Activated CD8-positive, alpha-beta memory T cell treated with anti-CD3 and anti-CD28 coated beads, Interleukin-2, amount 50 U/mL, for 48 hours (primary cell): ENCODE data around the gene TIE1.

Experiments used
- DNase-seq: peaks from one replicate; pipeline ENCODE4 v3.0.0-alpha.2; 2020

TIE1 gene

DNA sequence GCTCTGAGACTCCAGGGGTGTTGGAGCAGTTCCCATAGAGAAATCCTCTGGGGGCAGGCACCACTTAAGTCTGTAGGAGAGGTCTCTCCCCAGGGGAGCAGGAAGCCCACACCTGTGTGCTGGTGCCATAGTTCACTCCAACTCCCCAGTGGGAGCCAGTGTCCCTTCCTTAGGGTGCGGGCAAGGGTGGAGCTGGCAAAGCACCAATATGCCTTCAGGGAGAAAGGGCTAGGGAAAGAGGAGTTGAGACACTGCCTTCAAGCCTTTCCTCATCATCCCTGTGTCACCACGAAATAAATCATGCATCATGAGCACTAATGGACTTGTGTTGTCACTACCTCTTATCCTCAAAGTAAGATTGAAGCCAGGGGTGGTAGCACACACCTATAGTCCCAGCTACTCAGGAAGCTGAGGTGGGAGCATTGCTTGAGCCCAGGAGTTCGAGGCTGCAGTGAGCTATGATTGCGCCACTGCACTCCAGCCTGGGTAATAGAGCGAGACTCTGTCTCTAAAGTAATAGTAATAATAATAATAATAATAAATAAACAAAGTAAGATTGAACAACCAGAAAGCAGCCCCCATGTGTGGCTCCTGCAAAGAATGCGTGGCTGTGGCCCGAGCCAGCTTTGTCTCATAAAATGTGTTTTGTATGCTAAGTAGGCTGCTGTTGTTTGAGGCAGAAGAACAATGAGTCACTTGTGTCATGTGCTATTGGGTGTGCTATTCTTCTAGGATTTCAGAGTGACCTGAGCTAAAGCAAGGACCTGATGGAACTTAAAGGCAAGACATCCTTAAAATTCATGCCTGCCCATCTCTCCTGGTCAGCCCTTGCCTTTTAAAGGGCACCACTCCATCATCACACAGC, 6.7 kb upstream of the TIE1 start:
- DNase-seq: no peak

DNA sequence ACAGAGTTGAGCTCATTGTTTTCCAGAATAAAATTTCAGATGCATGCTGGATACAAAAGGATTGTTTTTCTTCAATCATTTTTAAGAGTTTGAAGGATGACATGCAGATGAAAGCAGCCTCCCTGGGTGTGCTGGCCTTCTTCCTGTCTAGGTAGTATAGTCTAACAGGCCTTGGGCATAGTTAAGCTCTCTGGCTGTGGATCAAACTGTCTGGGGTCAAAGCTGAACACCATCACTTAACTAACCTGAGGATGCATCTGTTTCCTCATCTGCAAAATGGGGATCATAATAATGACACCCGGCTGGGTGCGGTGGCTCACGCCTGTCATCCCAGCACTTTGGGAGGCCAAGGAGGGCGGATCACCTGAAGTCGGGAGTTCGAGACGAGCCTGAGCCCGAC, 6.0 kb upstream of the TIE1 start:
- no peak for DNase-seq

DNA sequence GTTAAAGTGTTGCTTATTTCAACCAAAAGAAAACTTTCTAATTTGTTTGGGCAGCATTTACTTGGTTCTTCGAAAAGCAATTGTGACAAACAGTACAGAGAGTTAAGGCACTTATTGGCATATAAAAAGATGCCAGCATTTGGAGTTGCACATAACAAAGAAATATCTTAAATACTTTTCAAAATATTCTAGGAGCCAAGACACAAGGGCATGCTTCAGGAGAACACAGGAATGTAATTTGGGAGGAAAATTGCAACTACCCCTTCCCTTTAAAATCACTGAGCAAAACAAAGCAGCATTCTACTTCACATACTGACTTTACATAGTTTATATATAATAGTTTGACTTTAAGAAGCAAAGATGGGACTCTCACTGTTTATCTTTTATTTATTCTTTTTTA, 4.6 kb upstream of the TIE1 start:
- DNase-seq: no peak

DNA sequence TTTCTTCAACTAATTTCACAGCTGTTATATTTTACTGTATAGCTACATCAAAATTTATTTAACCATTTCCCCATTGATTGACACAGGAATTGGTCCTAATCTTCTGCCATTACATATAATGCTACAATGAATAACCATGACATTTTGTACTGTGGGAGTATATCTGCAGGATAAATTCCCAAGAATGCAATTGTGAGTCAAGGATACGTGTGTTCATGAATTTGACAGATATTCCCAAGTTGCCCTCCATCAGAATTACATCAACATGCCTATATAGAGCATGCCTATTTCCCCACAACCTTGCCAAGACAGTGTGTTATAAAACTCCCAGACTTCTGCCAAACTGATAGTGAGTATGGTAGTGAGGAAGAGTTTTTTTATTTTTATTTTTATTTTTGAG, 2.7 kb upstream of the TIE1 start:
- no peak for DNase-seq

DNA sequence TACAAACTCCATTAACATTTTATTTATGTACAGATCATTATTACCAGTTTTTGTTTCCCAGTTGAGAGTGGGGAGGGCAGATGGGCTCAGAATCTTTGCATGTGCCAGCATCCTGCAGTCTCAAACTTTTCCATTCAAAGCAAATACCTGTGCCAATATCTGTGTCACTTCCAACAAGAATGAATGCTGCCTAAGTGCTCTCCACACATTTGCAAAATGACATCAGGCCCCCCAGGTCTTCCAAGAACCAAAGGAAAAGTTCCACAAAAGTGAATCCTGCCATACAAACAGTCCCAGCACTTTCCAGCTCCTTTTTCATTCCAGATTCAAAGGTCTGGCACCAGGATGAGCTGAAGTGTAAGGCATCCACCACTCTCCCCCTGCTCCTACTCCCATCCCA, 1.7 kb upstream of the TIE1 start:
- no peak for DNase-seq

DNA sequence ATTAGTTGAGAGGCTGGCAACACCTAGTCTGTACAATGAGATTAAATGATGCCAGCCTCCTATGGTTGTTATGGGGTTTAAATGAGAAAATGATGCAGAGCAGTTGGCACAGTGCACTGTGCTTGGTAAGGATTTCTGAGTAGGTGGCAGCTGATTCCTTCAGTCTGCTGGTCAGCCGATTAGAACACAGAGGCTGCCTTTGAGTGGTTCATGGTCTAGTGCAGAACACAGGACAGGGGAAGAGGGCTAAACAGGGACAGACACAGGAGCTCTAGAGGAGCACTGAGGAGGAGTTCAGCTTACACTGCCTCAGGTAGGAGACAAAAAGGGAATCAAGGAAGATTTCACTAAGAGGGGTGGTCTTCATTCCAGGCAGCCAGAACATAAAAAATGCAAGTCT, 1.4 kb downstream of the TIE1 start:
- no peak for DNase-seq

DNA sequence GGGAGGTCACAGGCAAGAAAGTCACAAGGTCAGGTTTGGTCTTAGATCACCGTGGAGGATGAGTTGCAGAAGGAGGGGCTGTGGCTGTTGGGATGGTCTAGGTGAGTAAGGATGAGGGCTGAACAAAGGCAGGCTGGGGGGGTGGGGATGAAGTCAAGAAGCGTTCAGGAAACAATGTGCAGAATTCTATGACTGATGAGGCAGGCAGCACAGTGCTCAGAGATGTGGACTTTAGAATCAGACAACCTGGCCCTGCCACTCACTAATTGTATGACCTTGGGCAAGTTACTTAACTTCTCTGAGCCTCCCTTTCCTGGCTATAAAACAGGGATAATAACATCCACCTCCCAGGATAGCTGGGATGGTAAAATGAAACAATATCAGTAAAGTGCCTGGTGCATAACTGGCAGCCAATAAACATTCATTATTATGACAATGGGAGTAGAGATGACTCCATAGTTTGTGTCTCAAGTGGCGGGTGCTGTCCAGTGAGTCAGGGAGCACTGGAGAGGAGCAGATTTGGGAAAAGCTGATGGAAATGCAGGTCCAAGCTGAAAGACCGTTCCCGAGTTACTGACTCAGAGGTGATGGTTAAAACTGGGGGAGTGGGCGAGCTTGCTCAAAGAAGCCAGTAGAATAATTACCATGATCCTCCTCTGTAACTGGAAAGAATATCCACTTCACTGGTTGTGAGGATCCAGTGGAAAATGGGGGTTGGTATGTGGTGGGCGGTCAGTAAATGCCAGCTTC, 2.1 kb downstream of the TIE1 start:
- no peak for DNase-seq

DNA sequence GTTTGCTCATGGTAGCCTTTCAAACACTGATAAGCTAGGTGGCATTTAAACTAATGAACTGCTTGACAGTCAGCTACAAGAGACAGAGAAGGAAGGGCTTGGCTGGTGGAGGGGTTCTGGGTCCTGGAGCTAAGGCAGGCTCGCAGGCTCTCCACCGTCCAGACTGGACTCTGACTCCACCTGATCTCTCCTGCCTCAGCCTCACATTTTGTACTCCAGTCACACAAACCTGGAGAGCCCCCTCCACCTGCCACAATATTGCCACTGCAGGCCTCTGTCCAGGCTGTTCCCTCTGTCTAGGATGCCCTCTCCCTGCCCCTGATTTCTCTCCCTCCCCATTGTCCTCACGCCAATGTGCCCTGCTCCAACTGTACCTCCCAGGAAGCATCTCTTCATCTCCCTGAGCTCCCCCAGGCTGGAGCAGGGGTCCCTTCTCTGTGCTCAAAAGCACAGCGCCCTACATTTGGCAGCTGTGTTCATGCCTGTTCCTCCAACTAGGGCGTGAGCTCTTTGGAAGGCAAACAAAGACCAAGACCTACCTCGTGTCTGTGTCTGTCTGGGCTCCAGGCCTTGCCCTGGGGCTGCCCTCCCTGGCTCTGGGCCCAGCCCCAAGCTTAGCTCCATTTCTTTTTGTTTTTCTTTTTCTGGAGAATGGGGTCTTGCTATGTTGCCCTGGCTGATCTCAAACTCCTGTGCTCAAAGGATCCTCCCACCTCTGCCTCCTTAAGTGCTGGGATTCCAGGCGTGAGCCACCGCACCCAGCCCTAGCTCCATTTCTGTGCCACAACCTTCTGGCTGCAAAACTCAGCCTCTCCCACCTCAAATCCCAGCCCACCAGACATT, 2.9 kb downstream of the TIE1 start:
- no peak for DNase-seq

DNA sequence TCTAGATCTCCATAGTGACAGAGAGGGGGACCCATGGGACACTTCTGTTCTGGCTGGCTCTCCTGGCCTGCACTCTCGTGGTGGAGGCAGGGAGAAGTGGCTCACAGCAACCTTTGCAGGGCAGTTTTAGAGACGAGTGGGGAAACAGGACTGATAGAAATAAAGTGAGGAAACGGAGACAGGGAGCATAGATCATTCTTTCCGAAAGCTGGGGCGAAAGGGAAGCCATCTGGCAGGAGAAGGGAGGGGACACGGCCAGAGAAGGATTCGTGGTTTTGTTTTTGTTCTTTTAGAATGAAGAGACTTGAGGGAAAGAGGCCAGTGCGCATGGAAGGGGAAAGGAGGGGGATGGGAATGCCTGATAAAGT, 3.5 kb downstream of the TIE1 start:
- no peak for DNase-seq

DNA sequence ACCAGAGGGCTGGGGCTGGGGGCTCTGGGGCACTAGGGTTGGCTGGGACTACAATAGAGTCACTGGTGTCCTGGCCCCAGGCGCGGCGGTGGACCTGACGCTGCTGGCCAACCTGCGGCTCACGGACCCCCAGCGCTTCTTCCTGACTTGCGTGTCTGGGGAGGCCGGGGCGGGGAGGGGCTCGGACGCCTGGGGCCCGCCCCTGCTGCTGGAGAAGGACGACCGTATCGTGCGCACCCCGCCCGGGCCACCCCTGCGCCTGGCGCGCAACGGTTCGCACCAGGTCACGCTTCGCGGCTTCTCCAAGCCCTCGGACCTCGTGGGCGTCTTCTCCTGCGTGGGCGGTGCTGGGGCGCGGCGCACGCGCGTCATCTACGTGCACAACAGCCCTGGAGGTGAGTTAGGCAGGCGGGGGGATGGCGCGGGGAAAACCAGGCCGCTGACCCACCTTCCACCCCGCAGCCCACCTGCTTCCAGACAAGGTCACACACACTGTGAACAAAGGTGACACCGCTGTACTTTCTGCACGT, 4.1 kb downstream of the TIE1 start:
- no peak for DNase-seq

DNA sequence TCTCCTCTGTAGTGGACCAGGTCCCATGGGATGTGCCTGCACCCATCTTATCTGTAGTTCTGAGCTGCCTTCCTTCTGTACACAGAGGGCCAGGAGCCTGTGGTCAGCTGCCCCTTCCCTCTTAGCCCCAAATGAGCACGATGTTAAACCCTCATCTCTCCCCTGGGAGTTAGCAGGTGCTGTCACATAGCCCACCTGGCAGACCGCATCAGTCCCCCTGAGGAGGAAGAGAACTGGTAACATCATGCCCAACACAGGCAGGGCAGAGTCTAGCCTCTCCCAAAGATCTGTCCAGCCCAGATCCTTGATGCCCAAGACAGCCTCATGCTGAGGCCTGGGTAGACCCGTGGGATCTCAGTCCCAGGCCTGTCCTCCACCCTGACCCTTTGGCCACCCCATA, 4.7 kb downstream of the TIE1 start:
- no peak for DNase-seq

DNA sequence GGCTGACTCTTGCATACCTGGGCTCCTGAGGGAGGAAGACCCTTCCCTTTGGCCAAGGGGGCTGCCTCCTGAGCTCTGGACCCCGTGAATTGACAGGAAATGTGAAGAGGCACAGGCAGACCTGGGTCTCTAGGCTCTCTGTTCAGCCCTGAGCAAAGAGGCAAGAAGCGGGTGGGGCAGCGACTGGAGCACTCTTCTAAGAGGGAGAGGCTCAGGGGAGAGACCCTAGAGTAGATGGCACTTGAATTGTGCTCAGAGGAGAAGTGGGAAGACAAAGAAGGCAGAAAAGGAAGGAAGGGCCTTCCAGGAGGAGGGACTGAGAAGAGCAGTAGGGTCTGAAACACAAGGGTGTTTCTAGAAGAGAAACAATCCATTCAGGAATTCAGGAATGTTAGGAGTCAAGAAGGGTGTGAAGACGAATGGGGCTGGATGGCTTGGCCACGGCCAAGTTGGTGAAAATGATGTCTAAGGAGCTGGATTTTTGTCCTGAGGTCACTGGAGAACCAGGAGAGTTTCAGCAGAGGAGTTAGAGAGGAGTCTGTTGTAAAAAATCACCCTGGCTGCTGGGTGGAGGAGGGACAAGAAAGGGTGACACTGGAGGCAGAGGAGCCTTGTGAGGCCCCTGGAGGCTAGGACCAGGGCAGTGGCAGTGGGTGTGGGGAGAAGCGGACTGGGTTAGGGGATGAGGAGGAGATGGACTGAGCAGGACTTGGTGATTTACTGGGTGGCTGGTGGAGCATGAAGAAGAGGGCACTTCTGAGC, 5.3 kb downstream of the TIE1 start:
- DNase-seq: no peak

DNA sequence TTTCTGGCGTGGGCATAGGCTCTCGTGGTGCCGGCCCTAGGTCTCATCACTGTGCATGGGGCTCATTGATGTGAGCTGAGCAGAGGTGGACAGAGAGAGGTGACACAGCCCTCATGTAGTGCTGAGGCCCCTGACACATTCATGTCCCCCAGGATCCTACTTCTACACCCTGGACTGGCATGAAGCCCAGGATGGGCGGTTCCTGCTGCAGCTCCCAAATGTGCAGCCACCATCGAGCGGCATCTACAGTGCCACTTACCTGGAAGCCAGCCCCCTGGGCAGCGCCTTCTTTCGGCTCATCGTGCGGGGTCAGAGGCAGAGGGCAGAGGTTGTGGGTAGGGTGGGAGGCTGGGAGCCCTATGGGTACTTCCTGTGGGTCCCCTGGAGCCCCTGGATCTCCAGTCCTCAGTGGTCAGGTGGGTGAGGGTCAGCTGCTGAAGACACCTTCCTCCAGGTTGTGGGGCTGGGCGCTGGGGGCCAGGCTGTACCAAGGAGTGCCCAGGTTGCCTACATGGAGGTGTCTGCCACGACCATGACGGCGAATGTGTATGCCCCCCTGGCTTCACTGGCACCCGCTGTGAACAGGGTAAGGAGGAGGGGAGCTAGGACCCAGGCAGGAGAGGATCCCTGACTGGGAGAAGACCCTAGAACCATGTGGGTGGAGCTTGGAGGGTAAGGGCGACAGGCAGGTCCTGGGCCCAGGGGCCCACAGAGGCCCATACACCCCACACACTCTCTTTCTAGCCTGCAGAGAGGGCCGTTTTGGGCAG, 6.1 kb downstream of the TIE1 start:
- DNase-seq: no peak

DNA sequence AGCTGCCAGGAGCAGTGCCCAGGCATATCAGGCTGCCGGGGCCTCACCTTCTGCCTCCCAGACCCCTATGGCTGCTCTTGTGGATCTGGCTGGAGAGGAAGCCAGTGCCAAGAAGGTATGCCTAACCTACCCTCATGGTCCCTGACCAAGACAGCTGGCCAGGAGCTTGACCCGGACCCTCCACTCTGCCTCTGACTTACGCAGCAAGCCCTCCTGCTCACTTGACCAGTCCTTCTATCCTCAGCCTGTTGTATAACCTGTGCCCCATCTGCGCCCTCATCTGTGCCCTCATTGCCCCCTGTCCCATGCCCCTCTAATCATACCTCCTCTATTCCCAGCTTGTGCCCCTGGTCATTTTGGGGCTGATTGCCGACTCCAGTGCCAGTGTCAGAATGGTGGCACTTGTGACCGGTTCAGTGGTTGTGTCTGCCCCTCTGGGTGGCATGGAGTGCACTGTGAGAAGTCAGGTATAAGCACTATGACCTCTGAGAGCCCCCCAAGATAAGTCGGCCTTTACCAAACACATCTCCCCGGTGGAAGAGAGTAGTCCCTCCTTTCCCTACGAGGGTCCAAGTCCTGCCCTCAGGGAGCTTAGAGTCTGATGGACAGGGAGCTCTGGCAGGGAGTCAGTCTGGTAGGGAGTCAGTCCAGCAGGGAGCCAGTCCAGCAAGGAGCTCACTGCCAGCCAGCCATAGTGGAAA, 6.8 kb downstream of the TIE1 start:
- DNase-seq: no peak

DNA sequence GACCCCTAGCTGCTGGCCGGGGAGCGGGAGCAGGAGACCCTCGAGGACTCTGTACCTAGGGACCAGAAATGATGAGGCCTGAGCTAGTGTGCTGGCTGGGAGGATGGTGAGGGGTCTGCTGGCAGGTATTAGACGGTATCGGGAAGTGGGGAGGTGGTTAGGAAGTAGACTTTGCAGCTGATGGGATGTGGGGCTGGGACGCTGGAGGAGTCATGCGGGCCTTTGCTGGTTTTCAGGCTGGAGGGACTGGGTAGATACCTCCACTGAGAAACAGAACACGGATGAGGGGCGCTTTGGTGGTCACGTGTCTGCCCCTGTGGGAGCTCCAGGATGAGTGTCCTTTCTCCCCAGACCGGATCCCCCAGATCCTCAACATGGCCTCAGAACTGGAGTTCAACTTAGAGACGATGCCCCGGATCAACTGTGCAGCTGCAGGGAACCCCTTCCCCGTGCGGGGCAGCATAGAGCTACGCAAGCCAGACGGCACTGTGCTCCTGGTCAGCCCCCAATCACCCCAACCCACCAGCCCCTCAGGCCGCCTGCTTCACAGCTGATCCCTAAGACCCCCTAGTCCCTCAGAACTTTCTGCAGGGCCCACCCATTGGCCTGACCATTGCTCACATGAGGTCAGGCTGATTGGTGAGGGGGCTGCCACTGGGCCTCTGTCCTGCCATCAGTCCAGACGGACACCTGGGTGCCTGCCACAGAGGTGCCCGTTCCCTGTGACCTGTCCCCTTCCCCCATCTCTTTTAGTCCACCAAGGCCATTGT, 8.0 kb downstream of the TIE1 start:
- no peak for DNase-seq

DNA sequence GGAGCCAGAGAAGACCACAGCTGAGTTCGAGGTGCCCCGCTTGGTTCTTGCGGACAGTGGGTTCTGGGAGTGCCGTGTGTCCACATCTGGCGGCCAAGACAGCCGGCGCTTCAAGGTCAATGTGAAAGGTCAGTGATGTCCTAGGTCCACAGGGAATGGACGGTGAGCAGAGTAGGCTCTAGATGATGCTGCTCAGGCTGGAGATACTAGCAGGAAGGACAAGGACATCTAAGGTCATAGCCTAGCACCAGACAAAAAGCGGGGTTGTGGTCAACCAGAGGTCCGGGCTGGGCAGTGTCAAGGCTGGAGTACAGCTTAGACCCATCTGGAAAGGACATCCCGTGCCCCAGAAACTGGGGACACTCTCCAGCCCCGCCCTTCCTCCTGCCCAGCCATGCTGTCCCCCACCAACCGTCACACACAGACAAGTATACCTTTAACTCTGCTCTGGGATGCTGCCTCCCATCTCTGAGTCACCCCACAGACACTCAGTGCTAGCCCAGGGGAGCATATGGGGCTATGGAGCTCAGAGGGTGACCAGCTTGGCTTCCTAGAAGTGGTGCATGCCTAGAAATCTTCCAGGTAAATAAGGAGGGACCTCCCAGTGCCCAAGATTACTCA, 8.7 kb downstream of the TIE1 start:
- no peak for DNase-seq

DNA sequence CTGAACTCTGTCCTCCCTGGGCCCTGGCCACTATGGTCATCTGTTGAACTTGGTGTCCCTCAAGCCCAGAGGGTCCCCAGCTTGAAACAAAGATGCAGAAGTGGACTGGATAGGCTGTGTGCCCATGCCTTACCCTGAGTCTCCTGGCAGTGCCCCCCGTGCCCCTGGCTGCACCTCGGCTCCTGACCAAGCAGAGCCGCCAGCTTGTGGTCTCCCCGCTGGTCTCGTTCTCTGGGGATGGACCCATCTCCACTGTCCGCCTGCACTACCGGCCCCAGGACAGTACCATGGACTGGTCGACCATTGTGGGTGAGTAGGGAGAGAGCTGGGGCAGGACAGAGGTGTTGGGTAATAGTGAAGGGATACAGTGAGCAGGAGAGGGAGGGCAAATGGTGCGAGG, 10.7 kb downstream of the TIE1 start:
- DNase-seq: no peak

DNA sequence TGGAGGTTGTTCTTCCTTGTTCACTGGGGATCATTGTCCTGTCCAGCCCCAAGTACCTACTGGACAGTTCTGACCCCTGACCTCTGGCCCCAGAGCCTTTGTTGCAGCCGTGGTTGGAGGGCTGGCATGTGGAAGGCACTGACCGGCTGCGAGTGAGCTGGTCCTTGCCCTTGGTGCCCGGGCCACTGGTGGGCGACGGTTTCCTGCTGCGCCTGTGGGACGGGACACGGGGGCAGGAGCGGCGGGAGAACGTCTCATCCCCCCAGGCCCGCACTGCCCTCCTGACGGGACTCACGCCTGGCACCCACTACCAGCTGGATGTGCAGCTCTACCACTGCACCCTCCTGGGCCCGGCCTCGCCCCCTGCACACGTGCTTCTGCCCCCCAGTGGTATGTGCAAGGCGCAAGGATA, 11.4 kb downstream of the TIE1 start:
- DNase-seq: no peak

DNA sequence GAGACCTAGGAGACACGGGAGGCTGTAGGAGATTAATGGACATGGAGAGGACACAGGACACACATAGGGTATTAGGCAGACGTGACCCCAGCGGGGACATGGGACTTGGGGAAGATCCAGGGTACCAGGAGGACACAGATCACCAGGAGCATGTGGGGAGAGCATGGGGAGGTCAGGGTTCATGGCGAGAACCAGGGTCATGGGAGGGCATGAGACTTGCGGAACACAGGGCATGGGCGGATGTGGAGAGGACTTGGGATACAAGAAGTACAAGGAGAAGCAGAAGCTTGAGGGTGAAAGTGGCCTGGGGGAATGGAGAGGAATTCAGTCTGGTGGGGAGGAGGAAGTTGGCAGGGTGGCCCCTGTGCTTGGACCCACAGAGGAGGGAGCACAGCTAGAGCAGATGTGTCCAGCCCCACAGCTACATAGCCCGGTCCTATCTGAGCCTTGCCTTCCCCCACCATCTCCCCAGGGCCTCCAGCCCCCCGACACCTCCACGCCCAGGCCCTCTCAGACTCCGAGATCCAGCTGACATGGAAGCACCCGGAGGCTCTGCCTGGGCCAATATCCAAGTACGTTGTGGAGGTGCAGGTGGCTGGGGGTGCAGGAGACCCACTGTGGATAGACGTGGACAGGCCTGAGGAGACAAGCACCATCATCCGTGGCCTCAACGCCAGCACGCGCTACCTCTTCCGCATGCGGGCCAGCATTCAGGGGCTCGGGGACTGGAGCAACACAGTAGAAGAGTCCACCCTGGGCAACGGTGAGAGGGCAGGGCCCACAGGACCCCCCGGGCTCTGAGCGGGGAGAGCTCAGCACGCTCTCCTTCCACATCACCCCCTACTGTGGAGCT, 12.1 kb downstream of the TIE1 start:
- no peak for DNase-seq
